K562 (cell line): ENCODE data around the gene SH3PXD2B. TPM values are rescaled to one million over a fixed set of nuclear protein-coding genes. Genes with fewer than 3 reads are reported as not detected.

Source experiments
- ATAC-seq: fragments of 200-7000 bp; cut with Tn5 transposase; 3 replicates; pipeline ENCODE4 v1.9.1; 2020; ENCODE audit warnings: moderate library complexity
- BruUV-seq: library from RNA; stranded (reverse); fragments of 400-500 nt; replicated peaks from 2 replicates; lab custom pipeline; 2021; lab: Mats Ljungman, UMichigan
- CTCF ChIA-PET: fragments of 300-600 bp; formaldehyde crosslinking; extraction: SDS; loops from one replicate; lab custom pipeline; 2021; ENCODE audit warnings: low intra/inter-chr PET ratio; lab: Yijun Ruan, JAX
- POLR2A ChIA-PET: fragments of 300-600, 350-650 bp; sonication (Branson Sonifier 250); formaldehyde crosslinking; extraction: SDS; loops from one replicate; lab custom pipeline; 2021; ENCODE audit warnings: antibody characterized with exemption, inconsistent platforms; lab: Yijun Ruan, JAX
- DNase-seq, 4 experiments: peaks; one replicate each; pipeline versions ENCODE4 v3.0.0 to v3.0.0-alpha.2; 2011 to 2018; ENCODE audit warnings: low spot score in 3 of 4, mixed read lengths in 3 of 4; ENCODE audit errors: extremely low read depth in 1 of 4
- FAIRE-seq: peaks from 2 replicates; lab custom pipeline; 2011; peaks lifted over from hg19 to GRCh38; lab: Jason Lieb, UNC
- H2AFZ ChIP-seq: 2 replicates; pipeline ENCODE4 v1.6.0; 2011; ENCODE audit warnings: low read depth, low read length, control low read depth, inconsistent platforms
- H3K27ac ChIP-seq: fragments of 200-600 bp; 3 replicates; pipeline ENCODE4 v1.8.0; 2011; ENCODE audit warnings: low read depth, mild to moderate bottlenecking, control low read depth, inconsistent platforms, low read length, moderate library complexity, mixed read lengths; ENCODE audit errors: extremely low read depth
- H3K27me3 ChIP-seq, 2 experiments: fragments of 300-600 bp in 1 of 2; 2 replicates in 1 of 2; 3 replicates in 1 of 2; pipeline versions ENCODE4 v1.6.0 to v1.8.0; 2011; ENCODE audit warnings: inconsistent platforms in 2 of 2, low read length in 2 of 2, mild to moderate bottlenecking in 1 of 2, mixed read lengths in 1 of 2, moderate library complexity in 1 of 2; ENCODE audit not compliant: control insufficient read depth in 2 of 2, insufficient read depth in 2 of 2
- H3K36me3 ChIP-seq: fragments of 300-600 bp; 3 replicates; pipeline ENCODE4 v1.8.0; 2011; ENCODE audit warnings: mild to moderate bottlenecking, low read length, inconsistent platforms; ENCODE audit not compliant: control insufficient read depth, insufficient read depth
- H3K4me1 ChIP-seq, 2 experiments: fragments of 200-600 bp in 1 of 2; replicated peaks in 1 of 2; 2 replicates in 1 of 2; 3 replicates in 1 of 2; pipeline versions ENCODE4 v1.5.1 to v1.8.0; 2011; ENCODE audit warnings: inconsistent platforms in 2 of 2, low read length in 2 of 2, mild to moderate bottlenecking in 1 of 2, mixed read lengths in 1 of 2, moderate library complexity in 1 of 2; ENCODE audit not compliant: control insufficient read depth in 2 of 2, insufficient read depth in 2 of 2
- H3K4me2 ChIP-seq: 2 replicates; pipeline ENCODE4 v1.6.1; 2011; ENCODE audit warnings: low read length, control low read depth, inconsistent platforms, mixed read lengths; ENCODE audit not compliant: insufficient read depth
- H3K4me3 ChIP-seq: fragments of 200-600 bp; sonication (generic), shearing (Covaris generic); 2 replicates; pipeline ENCODE4 v1.5.1; 2016; ENCODE audit warnings: control low read depth, inconsistent platforms
- H3K79me2 ChIP-seq: fragments of 200-600 bp; 3 replicates; pipeline ENCODE4 v1.8.0; 2011; ENCODE audit warnings: low read length, inconsistent platforms; ENCODE audit not compliant: control insufficient read depth, insufficient read depth
- H3K9ac ChIP-seq, 2 experiments: 2 replicates each; pipeline versions ENCODE4 v1.6.0 to v1.6.1; 2011; ENCODE audit warnings: low read depth in 2 of 2, low read length in 2 of 2, control low read depth in 1 of 2, inconsistent platforms in 1 of 2, mild to moderate bottlenecking in 1 of 2, mixed read lengths in 1 of 2; ENCODE audit not compliant: insufficient read depth in 1 of 2
- H3K9me1 ChIP-seq: one replicate; pipeline ENCODE4 v1.6.0; 2011; ENCODE audit warnings: inconsistent platforms, mild to moderate bottlenecking, low read length, moderate library complexity; ENCODE audit not compliant: control insufficient read depth, insufficient read depth
- H3K9me3 ChIP-seq: replicated peaks from 2 replicates; pipeline ENCODE4 v1.5.1; 2011; ENCODE audit warnings: low read depth, low read length, inconsistent platforms; ENCODE audit not compliant: control insufficient read depth, insufficient read depth
- H4K20me1 ChIP-seq: replicated peaks from 2 replicates; pipeline ENCODE4 v1.6.1; 2011; ENCODE audit warnings: low read length, inconsistent platforms, mixed read lengths; ENCODE audit not compliant: control insufficient read depth, insufficient read depth
- BCOR ChIP-seq: fragments of 450-650 bp; IDR thresholded peaks from 2 replicates; pipeline ENCODE4 v1.6.1; 2016
- BRD9 ChIP-seq: fragments of 450-650 bp; IDR thresholded peaks from 2 replicates; pipeline ENCODE4 v1.6.1; 2018; ENCODE audit warnings: low read depth; ENCODE audit not compliant: partially characterized antibody
- CHD2 ChIP-seq: IDR thresholded peaks from 2 replicates; pipeline ENCODE4 v1.6.1; 2011; ENCODE audit warnings: low read depth, low read length
- ESRRA ChIP-seq: fragments of 450-650 bp; IDR thresholded peaks from 2 replicates; pipeline ENCODE4 v1.6.1; 2014; ENCODE audit warnings: low read depth, mild to moderate bottlenecking, moderate library complexity, borderline replicate concordance
- KLF16 ChIP-seq: IDR thresholded peaks from 2 replicates; pipeline ENCODE4 v1.6.1; 2016; ENCODE audit warnings: antibody characterized with exemption
- NR0B1 ChIP-seq: fragments of 450-650 bp; IDR thresholded peaks from one replicate; pipeline ENCODE4 v1.6.1; 2018; ENCODE audit warnings: mild to moderate bottlenecking, moderate library complexity; ENCODE audit not compliant: partially characterized antibody
- POLR2B ChIP-seq: fragments of 450-650 bp; IDR thresholded peaks from 2 replicates; pipeline ENCODE4 v1.6.1; 2018; ENCODE audit warnings: low read depth; ENCODE audit not compliant: partially characterized antibody
- RBM25 ChIP-seq: fragments of 200-400 bp; formaldehyde crosslinking; IDR thresholded peaks from 2 replicates; pipeline ENCODE4 v1.6.1; 2018; ENCODE audit warnings: low read length, low read depth, moderate library complexity; ENCODE audit not compliant: severe bottlenecking
- RCOR1 ChIP-seq, 2 experiments: IDR thresholded peaks; 2 replicates each; pipeline ENCODE4 v1.6.1; 2012; ENCODE audit warnings: low read depth in 2 of 2, low read length in 2 of 2, borderline replicate concordance in 1 of 2, improper control_type of control experiment in 1 of 2
- SMAD2 ChIP-seq: fragments of 150-350 bp; IDR thresholded peaks from 2 replicates; pipeline ENCODE4 v1.6.1; 2014; ENCODE audit warnings: low read depth, mild to moderate bottlenecking, low read length
- TCF7 ChIP-seq: sonication (generic); IDR thresholded peaks from 2 replicates; pipeline ENCODE4 v1.6.1; 2016; ENCODE audit warnings: antibody characterized with exemption, borderline replicate concordance
- TSC22D4 ChIP-seq: fragments of 450-650 bp; IDR thresholded peaks from 2 replicates; pipeline ENCODE4 v1.6.1; 2016; ENCODE audit warnings: missing genetic modification characterization, missing biosample characterization, control low read depth
- ZNF124 ChIP-seq: sonication (generic); formaldehyde crosslinking; IDR thresholded peaks from 2 replicates; pipeline ENCODE4 v1.8.1; 2022; ENCODE audit warnings: missing genetic modification reagents
- ZNF436 ChIP-seq: fragments of 250-450, 450-650 bp; sonication (Bioruptor Pico); formaldehyde crosslinking; IDR thresholded peaks from 2 replicates; pipeline ENCODE4 v1.7.0; 2020; ENCODE audit warnings: mild to moderate bottlenecking
- ZNF668 ChIP-seq: fragments of 250-450 bp; sonication (Bioruptor Pico); IDR thresholded peaks from 2 replicates; pipeline ENCODE4 v1.8.0; 2022; ENCODE audit warnings: mild to moderate bottlenecking, inconsistent platforms
- WGBS: fragments of 100-300 bp; shearing (Covaris generic); methylation state at CpG from one replicate; pipeline ENCODE4 v1.1.6; 2016; ENCODE audit warnings: low coverage, mixed read lengths; ENCODE audit not compliant: insufficient coverage; ENCODE audit errors: missing lambda C conversion rate; 5-methylcytosine and 5-hydroxymethylcytosine counted together
- in situ Hi-C: fragments of 300-500 bp; cut with MboI; formaldehyde crosslinking; loops from 4 replicates; pipeline ENCODE4 v1.15.0; 2018; ENCODE audit warnings: inconsistent platforms, mixed read lengths
- intact Hi-C: fragments of 100-400 bp; cut with micrococcal nuclease; formaldehyde crosslinking; loops from 2 replicates; pipeline ENCODE4 v1.14.2; 2022
- polyA plus RNA-seq, 8 experiments: library from polyadenylated mRNA; depleted of rRNA in 4 of 8; stranded (reverse) in 5 of 8; unstranded in 3 of 8; fragments of >200 nt; fragmentation: Nextera tagmentation in 2 of 8; fragmentation: Illumina TruSeq in 1 of 8; extraction: Ambion mirVana in 2 of 8; extraction: Trizol in 1 of 8; gene quantifications; 2 replicates each; pipeline versions ENCODE4 v1.2.1 to v1.2.3, GENCODE V29; 2011 to 2014; ENCODE audit warnings: inconsistent platforms in 1 of 8, missing spikeins in 1 of 8
- total RNA-seq, 7 experiments: library from RNA; depleted of rRNA in 6 of 7; stranded (reverse); fragments of >200 nt in 6 of 7; fragmentation: Illumina TruSeq in 2 of 7; extraction: Trizol in 2 of 7; gene quantifications; 2 replicates each; pipeline versions ENCODE4 v1.2.1 to v1.2.3, GENCODE V29; 2011 to 2021; ENCODE audit warnings: low replicate concordance in 1 of 7

SH3PXD2B gene
- total and polyA plus RNA-seq, 9 of the 15 experiments (the other 6 are each of a cell fraction or from before 2014, with no cell fraction given): 0.04 to 0.66 (median 0.19) TPM

GRCh38 chr5:172405226-172406107, 48.9 kb downstream of the SH3PXD2B start:
- POLR2A ChIA-PET: interaction anchor here (0.6 to 1.0 kb wide), 2 partner anchors 12 to 338 kb away, joined by 3 read pairs; no protein-coding TSS in a partner anchor
- no peak for FAIRE-seq

DNA sequence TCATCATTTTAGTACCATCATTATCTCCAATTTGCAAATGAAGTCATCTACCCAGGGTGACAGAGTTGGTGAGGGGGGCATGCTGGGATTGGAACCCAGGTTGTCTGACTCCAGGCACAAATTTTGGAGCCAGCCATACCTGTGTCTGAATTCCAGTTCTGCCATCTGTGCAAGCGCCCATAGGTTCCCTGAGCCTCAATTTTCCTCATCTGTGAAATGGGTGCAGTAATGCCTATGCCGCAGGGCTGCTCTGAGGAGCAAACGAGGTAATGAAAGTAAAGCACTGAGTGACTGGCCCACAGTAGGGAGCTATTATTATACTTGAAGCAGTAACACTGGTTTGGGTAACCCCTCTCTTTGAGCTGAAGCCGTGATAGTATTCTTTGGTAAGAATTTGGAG, 49.6 kb downstream of the SH3PXD2B start:
- Histone ChIP-seq H3K36me3 (no peaks in the 10 kb centered on the region), H3K9me1 (no peaks in the 10 kb centered on the region), H3K4me1 (peaks cover 0 to 3% of the 10 kb centered on the region in 2 experiments; a peak in 2 of 5 replicates), H3K4me2 (no peak overlapping the region), H3K79me2 (no peaks in the 10 kb centered on the region), H4K20me1 (no peaks in the 10 kb centered on the region), H3K27ac (no peak overlapping the region), H3K4me3 (no peak overlapping the region), H3K9me3 (no peaks in the 10 kb centered on the region), H3K9ac (no peak overlapping the region), H2AFZ (no peak overlapping the region), H3K27me3 (peaks cover 9 to 21% of the 10 kb centered on the region in 2 experiments; a peak in 4 of 5 replicates)
- intact Hi-C loops: no loop called here
- in situ Hi-C loops: no loop called here
- BruUV-seq: no TSS peak
- whole genome bisulfite sequencing: 11% methylated on average over 4 of the region's 4 CpGs
- ATAC-seq: no peak
- ChIA-PET CTCF (no interaction called here), POLR2A (interaction anchor here (0.6 to 1.0 kb wide), 2 partner anchors 11 to 337 kb away, joined by 3 read pairs; no protein-coding TSS in a partner anchor)
- no peak for DNase-seq
- no peak for FAIRE-seq
- TF ChIP-seq KLF16 (no peak), TSC22D4 (no peak), BCOR (peak; percentile 69), NR0B1 (no peak), ZNF436 (CRISPR knock-in tag) (no peak), CHD2 (no peak), BRD9 (no peak), TCF7 (no peak), RCOR1 (IDR thresholded peaks at IDR 0.05; ENCODE audit: borderline replicate concordance in 1 of 2, low read depth in 2 of 2, low read length in 2 of 2) (0 out of 4 replicates have a peak, but pooled peaks of 1 of the 2 experiments have one; percentile 9), POLR2B (no peak), RBM25 (peak; percentile 88), ZNF124 (CRISPR knock-in tag) (no peak), SMAD2 (no peak)

More at GRCh38 chr5:172405226-172406107, 48.9 kb downstream of the SH3PXD2B start:
- no peak overlapping the region for H3K4me3 ChIP-seq
- intact Hi-C loops (no loop called here), in situ Hi-C loops (no loop called here)
- CTCF ChIA-PET: no interaction called here
- ATAC-seq (no peak), DNase-seq (no peak)
- BruUV-seq: no TSS peak
- peaks cover 9 to 21% of the 10 kb centered on the region in 2 experiments; a peak in 4 of 5 replicates for H3K27me3 ChIP-seq
- H3K9ac ChIP-seq: no peak overlapping the region
- no peaks in the 10 kb centered on the region for H3K9me1 ChIP-seq
- TF ChIP-seq ZNF668: no peak
- TF ChIP-seq ESRRA: peak; percentile 41; the same call in 1 of the 2 replicates
- peak; percentile 21; the same call in 1 of the 2 replicates for TF ChIP-seq BCOR
- TF ChIP-seq RBM25: peak; percentile 65
- WGBS: 2% methylated on average over 9 of the region's 9 CpGs
- H3K4me2 ChIP-seq: no peak overlapping the region
- no peaks in the 10 kb centered on the region for H4K20me1 ChIP-seq
- no peaks in the 10 kb centered on the region for H3K9me3 ChIP-seq
- H3K27ac ChIP-seq: no peak overlapping the region
- no peak overlapping the region for H2AFZ ChIP-seq
- no peaks in the 10 kb centered on the region for H3K79me2 ChIP-seq
- no peaks in the 10 kb centered on the region for H3K36me3 ChIP-seq
- H3K4me1 ChIP-seq: peaks cover 0 to 3% of the 10 kb centered on the region in 2 experiments; a peak in 2 of 5 replicates
